Spleen (tissue), 7 donors: ENCODE results near the gene NT5DC2.

Experiments
- CTCF ChIP-seq, 11 experiments: fragments of 200-600 bp in 7 of 11; fragments of 450-650 bp in 4 of 11; sonication (generic) in 4 of 11; IDR thresholded peaks in 8 of 11; conservative IDR thresholded peaks in 3 of 11; 1 replicate in 7 of 11; 2 replicates in 4 of 11; pipeline versions ENCODE4 v1.4.0 to v1.8.0; 2016 to 2021; ENCODE audit warnings: antibody characterized with exemption in 11 of 11, inconsistent platforms in 4 of 11, mild to moderate bottlenecking in 1 of 11
- POLR2AphosphoS5 ChIP-seq, 3 donors: sonication (generic); formaldehyde crosslinking; IDR thresholded peaks; one replicate each; pipeline ENCODE4 v1.5.1; 2017; ENCODE audit warnings: antibody characterized with exemption in 3 of 3
- donor health status: DM: no; HTN: no; CAD: no; lungs with moderate emphysema.
- donor health status: DM: no; HTN: no; CAD: no.
- donor health status: DM: no; HTN: no; CAD: no.

- peak in 1 of 3 donors; percentile 20 for TF ChIP-seq POLR2AphosphoS5 (IDR thresholded peaks at IDR 0.05)
- TF ChIP-seq CTCF (IDR thresholded peaks at IDR 0.05 in 8 of 11, conservative IDR thresholded peaks at IDR 0.05 in 3 of 11) = no peak
These were observed 29.8 kb downstream of the NT5DC2 start for GRCh38 chr3:52503788-52504424.
